Measurements from ENCODE around the gene ALDH4A1. TPM values are rescaled to one million over a fixed set of nuclear protein-coding genes. Genes with fewer than 3 reads are reported as not detected.

Gene ALDH4A1
- total and polyA plus RNA-seq, 2 experiments from 2014 or later: 11.3 to 33.8 TPM

- TF ChIP-seq REST (IDR thresholded peaks at IDR 0.05; ENCODE audit: unreplicated experiment) (no peak), JUNB (IDR thresholded peaks at IDR 0.05; ENCODE audit: unreplicated experiment) (no peak), CREB1 (CRISPR knock-in tag; IDR thresholded peaks at IDR 0.05; ENCODE audit: low read depth) (no peak), CTCF (conservative IDR thresholded peaks at IDR 0.05; ENCODE audit: low read depth in 2 of 2) (no peak), EZH2phosphoT487 (IDR thresholded peaks at IDR 0.05; ENCODE audit: unreplicated experiment) (no peak)
These were observed 34.1 kb upstream of the ALDH4A1 start (continued) for GRCh38 chr1:18936471-18936813.

- H3K4me1 Mint-ChIP-seq: peaks cover 34% of the 10 kb centered on the region
- H3F3A ChIP-seq (replicated peaks; ENCODE audit: low read depth): no peaks in the 10 kb centered on the region
- H3K79me2 ChIP-seq (replicated peaks; ENCODE audit: insufficient read depth): no peaks in the 10 kb centered on the region
These were observed 32.0 kb upstream of the ALDH4A1 start for GRCh38 chr1:18934205-18935000.

GRCh38 chr1:18932879-18933278, 30.5 kb upstream of the ALDH4A1 start:
- H3K4me2 ChIP-seq: no peak overlapping the region
- Mint-ChIP-seq H3K4me1 (peaks cover 33% of the 10 kb centered on the region), H3K27ac (no peak overlapping the region), H3K36me3 (ENCODE audit: low read depth) (no peaks in the 10 kb centered on the region), H3K27me3 (ENCODE audit: insufficient read depth, low read depth, poor library complexity) (peaks cover 11% of the 10 kb centered on the region), H3K9me3 (no peaks in the 10 kb centered on the region), H3K4me3 (no peak overlapping the region)
- DNase-seq (ENCODE audit: low spot score) (no peak), ATAC-seq (no peak)
- H3K36me3 ChIP-seq (ENCODE audit: insufficient read depth): no peaks in the 10 kb centered on the region
- H3K27me3 ChIP-seq (ENCODE audit: insufficient read depth): no peaks in the 10 kb centered on the region
- no peaks in the 10 kb centered on the region for H3K4me1 ChIP-seq (ENCODE audit: insufficient read depth)
- H2AFZ ChIP-seq: no peak overlapping the region
- H3K79me2 ChIP-seq (replicated peaks; ENCODE audit: insufficient read depth): no peaks in the 10 kb centered on the region
- no peaks in the 10 kb centered on the region; the same call in none of the 2 replicates for H4K20me1 ChIP-seq (replicated peaks; ENCODE audit: insufficient read depth)
- H3F3A ChIP-seq (replicated peaks; ENCODE audit: low read depth): no peaks in the 10 kb centered on the region
- H3K27ac ChIP-seq (ENCODE audit: low read depth): no peak overlapping the region
- H3K9me2 ChIP-seq (ENCODE audit: insufficient read depth): no peaks in the 10 kb centered on the region
- H3K4me3 ChIP-seq: no peak overlapping the region
- no peak for TF ChIP-seq JUNB (IDR thresholded peaks at IDR 0.05; ENCODE audit: unreplicated experiment)
- TF ChIP-seq ZNF331 (CRISPR knock-in tag; IDR thresholded peaks at IDR 0.05; ENCODE audit: low read depth): no peak
- no peak for TF ChIP-seq REST (IDR thresholded peaks at IDR 0.05; ENCODE audit: unreplicated experiment)
- TF ChIP-seq ZNF114 (CRISPR knock-in tag; IDR thresholded peaks at IDR 0.05): no peak

More at GRCh38 chr1:18934205-18935000, 32.0 kb upstream of the ALDH4A1 start:
- H3K4me1 ChIP-seq (ENCODE audit: insufficient read depth): no peaks in the 10 kb centered on the region
- Mint-ChIP-seq H3K36me3 (ENCODE audit: low read depth) (no peaks in the 10 kb centered on the region), H3K27ac (no peak overlapping the region), H3K4me3 (no peak overlapping the region), H3K9me3 (no peaks in the 10 kb centered on the region), H3K27me3 (ENCODE audit: insufficient read depth, low read depth, poor library complexity) (peaks cover 10% of the 10 kb centered on the region)
- H3K27me3 ChIP-seq (ENCODE audit: insufficient read depth): no peaks in the 10 kb centered on the region
- no peak for TF ChIP-seq EZH2 (IDR thresholded peaks at IDR 0.05; ENCODE audit: low read depth, unreplicated experiment)
- no peak overlapping the region for H2AFZ ChIP-seq
- H3K4me2 ChIP-seq: no peak overlapping the region
- no peaks in the 10 kb centered on the region for H3K36me3 ChIP-seq (ENCODE audit: insufficient read depth)
- no peaks in the 10 kb centered on the region for H3K9me2 ChIP-seq (ENCODE audit: insufficient read depth)
- ATAC-seq (no peak), DNase-seq (ENCODE audit: low spot score) (no peak)
- H4K20me1 ChIP-seq (replicated peaks; ENCODE audit: insufficient read depth): no peaks in the 10 kb centered on the region; the same call in none of the 2 replicates
- no peak overlapping the region for H3K27ac ChIP-seq (ENCODE audit: low read depth)
- no peak overlapping the region for H3K4me3 ChIP-seq
